Breast epithelium (tissue), 4 donors: ENCODE measurements around the gene TSPAN4. TPM values are rescaled to one million over a fixed set of nuclear protein-coding genes. Genes with fewer than 3 reads are reported as not detected.

ENCODE experiments used
- DNase-seq, 2 donors: peaks; one replicate each; pipeline ENCODE4 v3.0.0-alpha.2; 2019; ENCODE audit warnings: low spot score in 2 of 2
- H3K27ac ChIP-seq, 2 donors: fragments of 200-600 bp; sonication (generic) in 1 of 2; one replicate each; pipeline ENCODE4 v1.5.1; 2016 to 2019; ENCODE audit warnings: mild to moderate bottlenecking in 1 of 2
- H3K27me3 ChIP-seq, 2 donors: fragments of 200-600 bp; sonication (generic) in 1 of 2; one replicate each; pipeline versions ENCODE4 v1.5.1 to v1.6.0; 2017 to 2019; ENCODE audit warnings: control low read depth in 1 of 2, mild to moderate bottlenecking in 1 of 2
- H3K36me3 ChIP-seq: fragments of 200-600 bp; one replicate; pipeline ENCODE4 v1.5.1; 2019
- H3K4me1 ChIP-seq, 2 donors: fragments of 200-600 bp; sonication (generic); one replicate each; pipeline ENCODE4 v1.5.1; 2016 to 2019; ENCODE audit warnings: control low read depth in 1 of 2
- H3K4me3 ChIP-seq, 3 donors: fragments of 200-600 bp; sonication (generic); 1 replicate in 2 of 3; 2 replicates in 1 of 3; pipeline ENCODE4 v1.5.1; 2016 to 2019; ENCODE audit warnings: mild to moderate bottlenecking in 3 of 3, moderate library complexity in 2 of 3
- H3K9me3 ChIP-seq, 2 donors: fragments of 200-600 bp; sonication (generic) in 1 of 2; one replicate each; pipeline ENCODE4 v1.5.1; 2016 to 2019; ENCODE audit warnings: control low read depth in 1 of 2
- CTCF ChIP-seq, 3 donors: fragments of 450-650 bp; IDR thresholded peaks; one replicate each; pipeline ENCODE4 v1.5.1; 2016 to 2017; ENCODE audit warnings: antibody characterized with exemption in 3 of 3, mild to moderate bottlenecking in 3 of 3, moderate library complexity in 3 of 3
- POLR2A ChIP-seq: fragments of 450-650 bp; IDR thresholded peaks from one replicate; pipeline ENCODE4 v1.6.1; 2016; ENCODE audit warnings: antibody characterized with exemption, mild to moderate bottlenecking, moderate library complexity
- POLR2AphosphoS5 ChIP-seq, 3 donors: sonication (generic); formaldehyde crosslinking; IDR thresholded peaks; one replicate each; pipeline ENCODE4 v1.6.1; 2017; ENCODE audit warnings: antibody characterized with exemption in 3 of 3
- intact Hi-C: fragments of 100-400 bp; cut with DNase I; formaldehyde crosslinking; loops from one replicate; pipeline ENCODE4 v1.15.1; 2023; ENCODE audit warnings: low total_unique reads
- total RNA-seq, 3 donors: library from RNA; depleted of rRNA; stranded (reverse); fragments of >200 nt; gene quantifications; one replicate each; pipeline ENCODE4 v1.1.0, GENCODE V29; 2016

The TSPAN4 gene
- total RNA-seq, 3 donors from 2014 or later, result 72.4 to 217 (median 107) TPM

- H3K27me3 ChIP-seq, result no peaks in the 10 kb centered on the region
- TF ChIP-seq CTCF (IDR thresholded peaks at IDR 0.05) (no peak), POLR2AphosphoS5 (IDR thresholded peaks at IDR 0.05) (no peak)
- DNase-seq, result no peak
- intact Hi-C loops, result loop anchor here (10.0 kb wide), 1 partner anchor 122 kb away; no protein-coding TSS in a partner anchor
- H3K36me3 ChIP-seq, result no peaks in the 10 kb centered on the region
- H3K4me1 ChIP-seq, result peaks cover 0 to 4% of the 10 kb centered on the region in 2 donors
- no peaks in the 10 kb centered on the region for H3K9me3 ChIP-seq
- no peak overlapping the region for H3K4me3 ChIP-seq
- no peak overlapping the region for H3K27ac ChIP-seq
Measured at GRCh38 chr11:863023-863909, 20.6 kb downstream of the TSPAN4 start.

GRCh38 chr11:863910-864827, 21.5 kb downstream of the TSPAN4 start:
- intact Hi-C loops, result loop anchor here (10.0 kb wide), 1 partner anchor 121 kb away; no protein-coding TSS in a partner anchor
- TF ChIP-seq POLR2AphosphoS5 (IDR thresholded peaks at IDR 0.05) (no peak), POLR2A (no peak), CTCF (IDR thresholded peaks at IDR 0.05) (no peak)
- no peak overlapping the region for H3K27ac ChIP-seq
- H3K4me1 ChIP-seq, result peaks cover 0 to 4% of the 10 kb centered on the region in 2 donors
- no peaks in the 10 kb centered on the region for H3K27me3 ChIP-seq
- no peak overlapping the region for H3K4me3 ChIP-seq
- DNase-seq, result no peak
- H3K36me3 ChIP-seq, result no peaks in the 10 kb centered on the region
- no peaks in the 10 kb centered on the region for H3K9me3 ChIP-seq

GRCh38 chr11:864898-865297, 22.2 kb downstream of the TSPAN4 start:
- intact Hi-C loops, result loop anchor here (10.0 kb wide), 1 partner anchor 120 kb away; no protein-coding TSS in a partner anchor
- Histone ChIP-seq H3K9me3 (no peaks in the 10 kb centered on the region), H3K4me1 (peaks cover 0 to 2% of the 10 kb centered on the region in 2 donors), H3K36me3 (no peaks in the 10 kb centered on the region), H3K4me3 (no peak overlapping the region), H3K27me3 (no peaks in the 10 kb centered on the region), H3K27ac (no peak overlapping the region)
- DNase-seq, result no peak
- TF ChIP-seq POLR2A (no peak), POLR2AphosphoS5 (IDR thresholded peaks at IDR 0.05) (no peak), CTCF (IDR thresholded peaks at IDR 0.05) (no peak)

- H3K4me1 ChIP-seq, result no peaks in the 10 kb centered on the region
- no peaks in the 10 kb centered on the region for H3K9me3 ChIP-seq
- no peak for TF ChIP-seq CTCF (IDR thresholded peaks at IDR 0.05)
- no peak for TF ChIP-seq POLR2AphosphoS5 (IDR thresholded peaks at IDR 0.05)
- H3K4me3 ChIP-seq, result no peak overlapping the region
- H3K27me3 ChIP-seq, result no peaks in the 10 kb centered on the region
- no peak overlapping the region for H3K27ac ChIP-seq
- intact Hi-C loops, result loop anchor here (10.0 kb wide), 1 partner anchor 119 kb away; no protein-coding TSS in a partner anchor
- no peak for DNase-seq
- no peaks in the 10 kb centered on the region for H3K36me3 ChIP-seq
Measured at GRCh38 chr11:865462-866430, 23.1 kb downstream of the TSPAN4 start.
